CD4-positive, alpha-beta memory T cell (primary cell): ENCODE measurements around the gene DENND5A. TPM values are rescaled to one million over a fixed set of nuclear protein-coding genes. Genes with fewer than 3 reads are reported as not detected.

Experiments used
- CTCF ChIA-PET: fragments of 350-600 bp; sonication (Branson Sonifier 250); formaldehyde crosslinking; loops from one replicate; lab custom pipeline; 2021; ENCODE audit warnings: inconsistent platforms; ENCODE audit not compliant: partially characterized antibody; lab: Charles Lee
- POLR2A ChIA-PET: fragments of 350-600 bp; sonication (Branson Sonifier 250); formaldehyde crosslinking; loops from one replicate; lab custom pipeline; 2021; ENCODE audit not compliant: partially characterized antibody; lab: Charles Lee
- DNase-seq, 5 donors: peaks; one replicate each; pipeline versions ENCODE4 v3.0.0 to v3.0.0-alpha.2; 2020 to 2022; ENCODE audit warnings: mixed read lengths in 1 of 5
- H3K27ac ChIP-seq: one replicate; pipeline ENCODE4 v1.7.0; 2013; ENCODE audit warnings: low read depth, low read length
- H3K27me3 ChIP-seq: 2 replicates; pipeline ENCODE4 v1.7.0; 2013; ENCODE audit warnings: mild to moderate bottlenecking, low read length, moderate library complexity; ENCODE audit not compliant: insufficient read depth
- H3K36me3 ChIP-seq: 2 replicates; pipeline ENCODE4 v1.7.0; 2013; ENCODE audit warnings: mild to moderate bottlenecking, low read length, moderate library complexity; ENCODE audit not compliant: insufficient read depth
- H3K4me1 ChIP-seq: 2 replicates; pipeline ENCODE4 v1.7.0; 2013; ENCODE audit warnings: mild to moderate bottlenecking, low read length, moderate library complexity; ENCODE audit not compliant: insufficient read depth
- H3K4me3 ChIP-seq, 2 donors: one replicate each; pipeline ENCODE4 v1.7.0; 2013; ENCODE audit warnings: low read length in 2 of 2, mild to moderate bottlenecking in 1 of 2
- H3K9me3 ChIP-seq, 2 donors: one replicate each; pipeline ENCODE4 v1.7.0; 2013; ENCODE audit warnings: low read length in 2 of 2, control low read depth in 1 of 2; ENCODE audit not compliant: control insufficient read depth in 1 of 2
- H3K27ac Mint-ChIP-seq, 7 donors: one replicate each; pipeline ENCODE4 v1.8.0; 2020 to 2021; ENCODE audit warnings: mixed read lengths in 7 of 7, mild to moderate bottlenecking in 6 of 7, inconsistent platforms in 3 of 7, moderate library complexity in 3 of 7
- H3K27me3 Mint-ChIP-seq, 2 donors: one replicate each; pipeline ENCODE4 v1.8.0; 2020 to 2021; ENCODE audit warnings: mixed read lengths in 2 of 2
- H3K36me3 Mint-ChIP-seq, 2 donors: one replicate each; pipeline ENCODE4 v1.8.0; 2020 to 2021; ENCODE audit warnings: mixed read lengths in 2 of 2, inconsistent platforms in 1 of 2, mild to moderate bottlenecking in 1 of 2
- H3K4me1 Mint-ChIP-seq, 4 donors: one replicate each; pipeline ENCODE4 v1.8.0; 2020 to 2021; ENCODE audit warnings: mixed read lengths in 4 of 4, mild to moderate bottlenecking in 1 of 4
- H3K4me3 Mint-ChIP-seq, 8 donors: one replicate each; pipeline ENCODE4 v1.8.0; 2020 to 2021; ENCODE audit warnings: mixed read lengths in 8 of 8, mild to moderate bottlenecking in 7 of 8, moderate library complexity in 6 of 8, inconsistent platforms in 3 of 8
- H3K9me3 Mint-ChIP-seq, 8 donors: one replicate each; pipeline ENCODE4 v1.8.0; 2020 to 2021; ENCODE audit warnings: mixed read lengths in 8 of 8, mild to moderate bottlenecking in 5 of 8, inconsistent platforms in 3 of 8, moderate library complexity in 1 of 8
- intact Hi-C: fragments of 100-400 bp; cut with micrococcal nuclease; formaldehyde crosslinking; loops from one replicate; pipeline ENCODE4 v1.15.1; 2023
- polyA plus RNA-seq, 2 donors: library from polyadenylated mRNA; unstranded; fragments of 300-500 nt; fragmentation: Illumina TruSeq; gene quantifications; one replicate each; pipeline ENCODE4 v1.2.3, GENCODE V29; 2021
- total RNA-seq, 2 experiments: library from RNA; stranded (reverse); gene quantifications; one replicate each; pipeline ENCODE4 v1.2.3, GENCODE V29; 2021

DENND5A gene
- total and polyA plus RNA-seq, 4 experiments from 2014 or later, result 14.5 to 61.9 (median 49.1) TPM

- peaks cover 36% of the 10 kb centered on the region for H3K36me3 ChIP-seq
- Mint-ChIP-seq H3K27ac (no peak overlapping the region), H3K4me1 (peaks cover 0 to 2% (median 0%) of the 10 kb centered on the region in 4 donors), H3K27me3 (no peaks in the 10 kb centered on the region), H3K4me3 (no peak overlapping the region), H3K9me3 (no peaks in the 10 kb centered on the region), H3K36me3 (peaks cover 49 to 50% of the 10 kb centered on the region in 2 donors)
- H3K9me3 ChIP-seq, result no peaks in the 10 kb centered on the region
- no peaks in the 10 kb centered on the region for H3K27me3 ChIP-seq
- H3K27ac ChIP-seq, result no peak overlapping the region
- POLR2A ChIA-PET, result no interaction called here
- H3K4me3 ChIP-seq, result no peak overlapping the region
- no peak for DNase-seq
- H3K4me1 ChIP-seq, result no peaks in the 10 kb centered on the region
- CTCF ChIA-PET, result interaction anchor here (3.0 kb wide), 1 partner anchor 14 kb away, joined by 9 read pairs; no protein-coding TSS in a partner anchor
- intact Hi-C loops, result no loop called here
These were observed 113.5 kb downstream of the DENND5A start for GRCh38 chr11:9151631-9152030.

GRCh38 chr11:9150926-9151325 is 114.2 kb downstream of the DENND5A start:
- Histone ChIP-seq H3K4me3 (no peak overlapping the region), H3K27ac (no peak overlapping the region), H3K36me3 (peaks cover 43% of the 10 kb centered on the region), H3K4me1 (no peaks in the 10 kb centered on the region), H3K9me3 (no peaks in the 10 kb centered on the region), H3K27me3 (no peaks in the 10 kb centered on the region)
- peaks cover 0 to under 1% (median 0%) of the 10 kb centered on the region in 4 donors for H3K4me1 Mint-ChIP-seq
- intact Hi-C loops, result no loop called here
- H3K36me3 Mint-ChIP-seq, result peaks cover 50 to 54% of the 10 kb centered on the region in 2 donors
- ChIA-PET POLR2A (no interaction called here), CTCF (interaction anchor here (0.6 to 3.0 kb wide), 2 partner anchors 14 to 134 kb away, joined by 3 to 9 read pairs; no protein-coding TSS in a partner anchor)
- no peak overlapping the region for H3K27ac Mint-ChIP-seq
- DNase-seq, result no peak
- H3K4me3 Mint-ChIP-seq, result no peak overlapping the region
- no peaks in the 10 kb centered on the region for H3K9me3 Mint-ChIP-seq
- H3K27me3 Mint-ChIP-seq, result no peaks in the 10 kb centered on the region

- no peak overlapping the region for H3K27ac Mint-ChIP-seq
- CTCF ChIA-PET, result interaction anchor here (3.0 kb wide), 1 partner anchor 13 kb away, joined by 9 read pairs; no protein-coding TSS in a partner anchor
These were observed 114.6 kb downstream of the DENND5A start for GRCh38 chr11:9150501-9150900.

GRCh38 chr11:9148727-9149126 is 116.4 kb downstream of the DENND5A start:
- Histone ChIP-seq H3K27me3 (no peaks in the 10 kb centered on the region), H3K4me1 (no peaks in the 10 kb centered on the region), H3K36me3 (peaks cover 61% of the 10 kb centered on the region), H3K27ac (no peak overlapping the region), H3K4me3 (no peak overlapping the region), H3K9me3 (no peaks in the 10 kb centered on the region)
- no peaks in the 10 kb centered on the region for H3K9me3 Mint-ChIP-seq
- H3K27me3 Mint-ChIP-seq, result no peaks in the 10 kb centered on the region
- DNase-seq, result no peak
- intact Hi-C loops, result no loop called here
- H3K4me3 Mint-ChIP-seq, result no peak overlapping the region
- H3K27ac Mint-ChIP-seq, result peak overlapping the region in 1 of 7 donors; percentile 2
- ChIA-PET CTCF (interaction anchor here (1.1 to 3.9 kb wide), 4 partner anchors 10 to 358 kb away, joined by 3 to 33 read pairs (median 4); no protein-coding TSS in a partner anchor), POLR2A (no interaction called here)
- H3K4me1 Mint-ChIP-seq, result no peaks in the 10 kb centered on the region
- peaks cover 60% of the 10 kb centered on the region in 2 donors for H3K36me3 Mint-ChIP-seq

More at GRCh38 chr11:9150501-9150900, 114.6 kb downstream of the DENND5A start:
- intact Hi-C loops, result no loop called here
- Histone ChIP-seq H3K27ac (no peak overlapping the region), H3K9me3 (no peaks in the 10 kb centered on the region), H3K4me3 (no peak overlapping the region), H3K36me3 (peaks cover 46% of the 10 kb centered on the region), H3K4me1 (no peaks in the 10 kb centered on the region), H3K27me3 (no peaks in the 10 kb centered on the region)
- no peak overlapping the region for H3K4me3 Mint-ChIP-seq
- peaks cover 48 to 52% of the 10 kb centered on the region in 2 donors for H3K36me3 Mint-ChIP-seq
- no peaks in the 10 kb centered on the region for H3K27me3 Mint-ChIP-seq
- H3K9me3 Mint-ChIP-seq, result no peaks in the 10 kb centered on the region
- no peaks in the 10 kb centered on the region for H3K4me1 Mint-ChIP-seq
- DNase-seq, result no peak
- POLR2A ChIA-PET, result no interaction called here

- CTCF ChIA-PET, result interaction anchor here (1.1 to 3.9 kb wide), 3 partner anchors 10 to 359 kb away, joined by 3 to 33 read pairs (median 4); no protein-coding TSS in a partner anchor
- POLR2A ChIA-PET, result no interaction called here
These were observed 117.1 kb downstream of the DENND5A start for GRCh38 chr11:9148035-9148434.

GRCh38 chr11:9146477-9146876 is 118.7 kb downstream of the DENND5A start:
- peaks cover 70 to 74% of the 10 kb centered on the region in 2 donors for H3K36me3 Mint-ChIP-seq
- intact Hi-C loops, result no loop called here

More at GRCh38 chr11:9148035-9148434, 117.1 kb downstream of the DENND5A start:
- Histone ChIP-seq H3K36me3 (peaks cover 66% of the 10 kb centered on the region), H3K9me3 (no peaks in the 10 kb centered on the region), H3K27ac (no peak overlapping the region), H3K4me3 (no peak overlapping the region), H3K27me3 (no peaks in the 10 kb centered on the region), H3K4me1 (no peaks in the 10 kb centered on the region)
- H3K4me1 Mint-ChIP-seq, result no peaks in the 10 kb centered on the region
- H3K4me3 Mint-ChIP-seq, result no peak overlapping the region
- peaks cover 62 to 66% of the 10 kb centered on the region in 2 donors for H3K36me3 Mint-ChIP-seq
- H3K9me3 Mint-ChIP-seq, result no peaks in the 10 kb centered on the region
- intact Hi-C loops, result no loop called here
- H3K27ac Mint-ChIP-seq, result peak overlapping the region in 1 of 7 donors; percentile 8
- H3K27me3 Mint-ChIP-seq, result no peaks in the 10 kb centered on the region
- no peak for DNase-seq

GRCh38 chr11:9145283-9145682 is 119.9 kb downstream of the DENND5A start:
- DNase-seq, result no peak
- H3K9me3 Mint-ChIP-seq, result no peaks in the 10 kb centered on the region
- peaks cover 68 to 80% of the 10 kb centered on the region in 2 donors for H3K36me3 Mint-ChIP-seq
- Histone ChIP-seq H3K27me3 (no peaks in the 10 kb centered on the region), H3K9me3 (no peaks in the 10 kb centered on the region), H3K27ac (no peak overlapping the region), H3K36me3 (peaks cover 80% of the 10 kb centered on the region), H3K4me1 (no peaks in the 10 kb centered on the region), H3K4me3 (no peak overlapping the region)
- POLR2A ChIA-PET, result no interaction called here
- CTCF ChIA-PET, result no interaction called here
- H3K4me3 Mint-ChIP-seq, result no peak overlapping the region
- H3K27me3 Mint-ChIP-seq, result no peaks in the 10 kb centered on the region
- peak overlapping the region in 2 of 7 donors; percentile 3 to 35 for H3K27ac Mint-ChIP-seq
- peaks cover 0 to 5% (median under 1%) of the 10 kb centered on the region in 4 donors for H3K4me1 Mint-ChIP-seq
- intact Hi-C loops, result no loop called here

More at GRCh38 chr11:9146477-9146876, 118.7 kb downstream of the DENND5A start:
- DNase-seq, result no peak
- no peak overlapping the region for H3K4me3 ChIP-seq
- ChIA-PET CTCF (interaction anchor here (1.1 to 3.9 kb wide), 2 partner anchors 8 to 27 kb away, joined by 3 to 33 read pairs; no protein-coding TSS in a partner anchor), POLR2A (no interaction called here)
- H3K4me3 Mint-ChIP-seq, result no peak overlapping the region
- no peaks in the 10 kb centered on the region for H3K9me3 ChIP-seq
- peak overlapping the region in 2 of 7 donors; percentile 8 to 23 for H3K27ac Mint-ChIP-seq
- H3K36me3 ChIP-seq, result peaks cover 75% of the 10 kb centered on the region
- H3K4me1 Mint-ChIP-seq, result no peaks in the 10 kb centered on the region
- H3K27me3 Mint-ChIP-seq, result no peaks in the 10 kb centered on the region
- H3K9me3 Mint-ChIP-seq, result no peaks in the 10 kb centered on the region
- H3K27me3 ChIP-seq, result no peaks in the 10 kb centered on the region
- no peaks in the 10 kb centered on the region for H3K4me1 ChIP-seq
- H3K27ac ChIP-seq, result no peak overlapping the region
